ENCODE data around the gene GEMIN4. TPM values are rescaled to one million over a fixed set of nuclear protein-coding genes. Genes with fewer than 3 reads are reported as not detected.

GEMIN4 gene
- total RNA-seq, 1 experiment from 2014 or later, result 48.4 TPM

DNA sequence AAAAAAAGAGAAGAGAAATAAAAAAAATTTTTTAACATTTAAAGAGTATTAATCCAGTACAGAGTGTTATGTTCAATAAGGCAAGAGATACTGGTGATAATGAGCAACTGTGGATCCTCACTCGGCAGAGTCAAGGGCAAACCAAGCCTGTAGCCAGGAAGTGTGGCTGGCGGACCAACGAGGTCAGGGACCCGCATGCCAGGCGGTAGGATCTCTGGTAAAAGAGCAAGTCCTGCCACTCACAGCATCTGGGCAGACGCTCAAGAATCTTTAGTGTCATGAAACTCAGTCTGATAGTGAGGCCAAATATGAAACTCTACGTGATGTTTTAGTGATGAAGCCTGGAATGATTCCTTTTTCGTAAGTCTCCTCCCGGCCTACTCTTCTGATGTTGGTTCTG lies 8.3 kb upstream of the GEMIN4 start:
- CTCF ChIA-PET, result no interaction called here
- TF ChIP-seq GTF2I (CRISPR knock-in tag; conservative IDR thresholded peaks at IDR 0.05) (no peak), ZNF416 (CRISPR knock-in tag; IDR thresholded peaks at IDR 0.05) (no peak), ZNF232 (CRISPR knock-in tag; IDR thresholded peaks at IDR 0.05) (no peak), GABPB1 (CRISPR knock-in tag; IDR thresholded peaks at IDR 0.05) (no peak), RELA (CRISPR knock-in tag; IDR thresholded peaks at IDR 0.05; ENCODE audit: borderline replicate concordance) (no peak), FOXK1 (CRISPR knock-in tag; IDR thresholded peaks at IDR 0.05) (no peak), FOXJ3 (CRISPR knock-in tag; IDR thresholded peaks at IDR 0.05; ENCODE audit: borderline replicate concordance) (no peak)
- TF ChIP-seq, protein P1, sequence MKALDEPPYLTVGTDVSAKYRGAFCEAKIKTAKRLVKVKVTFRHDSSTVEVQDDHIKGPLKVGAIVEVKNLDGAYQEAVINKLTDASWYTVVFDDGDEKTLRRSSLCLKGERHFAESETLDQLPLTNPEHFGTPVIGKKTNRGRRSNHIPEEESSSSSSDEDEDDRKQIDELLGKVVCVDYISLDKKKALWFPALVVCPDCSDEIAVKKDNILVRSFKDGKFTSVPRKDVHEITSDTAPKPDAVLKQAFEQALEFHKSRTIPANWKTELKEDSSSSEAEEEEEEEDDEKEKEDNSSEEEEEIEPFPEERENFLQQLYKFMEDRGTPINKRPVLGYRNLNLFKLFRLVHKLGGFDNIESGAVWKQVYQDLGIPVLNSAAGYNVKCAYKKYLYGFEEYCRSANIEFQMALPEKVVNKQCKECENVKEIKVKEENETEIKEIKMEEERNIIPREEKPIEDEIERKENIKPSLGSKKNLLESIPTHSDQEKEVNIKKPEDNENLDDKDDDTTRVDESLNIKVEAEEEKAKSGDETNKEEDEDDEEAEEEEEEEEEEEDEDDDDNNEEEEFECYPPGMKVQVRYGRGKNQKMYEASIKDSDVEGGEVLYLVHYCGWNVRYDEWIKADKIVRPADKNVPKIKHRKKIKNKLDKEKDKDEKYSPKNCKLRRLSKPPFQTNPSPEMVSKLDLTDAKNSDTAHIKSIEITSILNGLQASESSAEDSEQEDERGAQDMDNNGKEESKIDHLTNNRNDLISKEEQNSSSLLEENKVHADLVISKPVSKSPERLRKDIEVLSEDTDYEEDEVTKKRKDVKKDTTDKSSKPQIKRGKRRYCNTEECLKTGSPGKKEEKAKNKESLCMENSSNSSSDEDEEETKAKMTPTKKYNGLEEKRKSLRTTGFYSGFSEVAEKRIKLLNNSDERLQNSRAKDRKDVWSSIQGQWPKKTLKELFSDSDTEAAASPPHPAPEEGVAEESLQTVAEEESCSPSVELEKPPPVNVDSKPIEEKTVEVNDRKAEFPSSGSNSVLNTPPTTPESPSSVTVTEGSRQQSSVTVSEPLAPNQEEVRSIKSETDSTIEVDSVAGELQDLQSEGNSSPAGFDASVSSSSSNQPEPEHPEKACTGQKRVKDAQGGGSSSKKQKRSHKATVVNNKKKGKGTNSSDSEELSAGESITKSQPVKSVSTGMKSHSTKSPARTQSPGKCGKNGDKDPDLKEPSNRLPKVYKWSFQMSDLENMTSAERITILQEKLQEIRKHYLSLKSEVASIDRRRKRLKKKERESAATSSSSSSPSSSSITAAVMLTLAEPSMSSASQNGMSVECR (CRISPR knock-in tag; IDR thresholded peaks at IDR 0.05; ENCODE audit: borderline replicate concordance), result no peak
- TF ChIP-seq, protein P2, sequence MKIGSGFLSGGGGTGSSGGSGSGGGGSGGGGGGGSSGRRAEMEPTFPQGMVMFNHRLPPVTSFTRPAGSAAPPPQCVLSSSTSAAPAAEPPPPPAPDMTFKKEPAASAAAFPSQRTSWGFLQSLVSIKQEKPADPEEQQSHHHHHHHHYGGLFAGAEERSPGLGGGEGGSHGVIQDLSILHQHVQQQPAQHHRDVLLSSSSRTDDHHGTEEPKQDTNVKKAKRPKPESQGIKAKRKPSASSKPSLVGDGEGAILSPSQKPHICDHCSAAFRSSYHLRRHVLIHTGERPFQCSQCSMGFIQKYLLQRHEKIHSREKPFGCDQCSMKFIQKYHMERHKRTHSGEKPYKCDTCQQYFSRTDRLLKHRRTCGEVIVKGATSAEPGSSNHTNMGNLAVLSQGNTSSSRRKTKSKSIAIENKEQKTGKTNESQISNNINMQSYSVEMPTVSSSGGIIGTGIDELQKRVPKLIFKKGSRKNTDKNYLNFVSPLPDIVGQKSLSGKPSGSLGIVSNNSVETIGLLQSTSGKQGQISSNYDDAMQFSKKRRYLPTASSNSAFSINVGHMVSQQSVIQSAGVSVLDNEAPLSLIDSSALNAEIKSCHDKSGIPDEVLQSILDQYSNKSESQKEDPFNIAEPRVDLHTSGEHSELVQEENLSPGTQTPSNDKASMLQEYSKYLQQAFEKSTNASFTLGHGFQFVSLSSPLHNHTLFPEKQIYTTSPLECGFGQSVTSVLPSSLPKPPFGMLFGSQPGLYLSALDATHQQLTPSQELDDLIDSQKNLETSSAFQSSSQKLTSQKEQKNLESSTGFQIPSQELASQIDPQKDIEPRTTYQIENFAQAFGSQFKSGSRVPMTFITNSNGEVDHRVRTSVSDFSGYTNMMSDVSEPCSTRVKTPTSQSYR (CRISPR knock-in tag; IDR thresholded peaks at IDR 0.05), result no peak
- TF ChIP-seq, protein P3, sequence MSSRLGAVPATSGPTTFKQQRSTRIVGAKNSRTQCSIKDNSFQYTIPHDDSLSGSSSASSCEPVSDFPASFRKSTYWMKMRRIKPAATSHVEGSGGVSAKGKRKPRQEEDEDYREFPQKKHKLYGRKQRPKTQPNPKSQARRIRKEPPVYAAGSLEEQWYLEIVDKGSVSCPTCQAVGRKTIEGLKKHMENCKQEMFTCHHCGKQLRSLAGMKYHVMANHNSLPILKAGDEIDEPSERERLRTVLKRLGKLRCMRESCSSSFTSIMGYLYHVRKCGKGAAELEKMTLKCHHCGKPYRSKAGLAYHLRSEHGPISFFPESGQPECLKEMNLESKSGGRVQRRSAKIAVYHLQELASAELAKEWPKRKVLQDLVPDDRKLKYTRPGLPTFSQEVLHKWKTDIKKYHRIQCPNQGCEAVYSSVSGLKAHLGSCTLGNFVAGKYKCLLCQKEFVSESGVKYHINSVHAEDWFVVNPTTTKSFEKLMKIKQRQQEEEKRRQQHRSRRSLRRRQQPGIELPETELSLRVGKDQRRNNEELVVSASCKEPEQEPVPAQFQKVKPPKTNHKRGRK (CRISPR knock-in tag; IDR thresholded peaks at IDR 0.05; ENCODE audit: borderline replicate concordance), result no peak
- TF ChIP-seq, protein P4, sequence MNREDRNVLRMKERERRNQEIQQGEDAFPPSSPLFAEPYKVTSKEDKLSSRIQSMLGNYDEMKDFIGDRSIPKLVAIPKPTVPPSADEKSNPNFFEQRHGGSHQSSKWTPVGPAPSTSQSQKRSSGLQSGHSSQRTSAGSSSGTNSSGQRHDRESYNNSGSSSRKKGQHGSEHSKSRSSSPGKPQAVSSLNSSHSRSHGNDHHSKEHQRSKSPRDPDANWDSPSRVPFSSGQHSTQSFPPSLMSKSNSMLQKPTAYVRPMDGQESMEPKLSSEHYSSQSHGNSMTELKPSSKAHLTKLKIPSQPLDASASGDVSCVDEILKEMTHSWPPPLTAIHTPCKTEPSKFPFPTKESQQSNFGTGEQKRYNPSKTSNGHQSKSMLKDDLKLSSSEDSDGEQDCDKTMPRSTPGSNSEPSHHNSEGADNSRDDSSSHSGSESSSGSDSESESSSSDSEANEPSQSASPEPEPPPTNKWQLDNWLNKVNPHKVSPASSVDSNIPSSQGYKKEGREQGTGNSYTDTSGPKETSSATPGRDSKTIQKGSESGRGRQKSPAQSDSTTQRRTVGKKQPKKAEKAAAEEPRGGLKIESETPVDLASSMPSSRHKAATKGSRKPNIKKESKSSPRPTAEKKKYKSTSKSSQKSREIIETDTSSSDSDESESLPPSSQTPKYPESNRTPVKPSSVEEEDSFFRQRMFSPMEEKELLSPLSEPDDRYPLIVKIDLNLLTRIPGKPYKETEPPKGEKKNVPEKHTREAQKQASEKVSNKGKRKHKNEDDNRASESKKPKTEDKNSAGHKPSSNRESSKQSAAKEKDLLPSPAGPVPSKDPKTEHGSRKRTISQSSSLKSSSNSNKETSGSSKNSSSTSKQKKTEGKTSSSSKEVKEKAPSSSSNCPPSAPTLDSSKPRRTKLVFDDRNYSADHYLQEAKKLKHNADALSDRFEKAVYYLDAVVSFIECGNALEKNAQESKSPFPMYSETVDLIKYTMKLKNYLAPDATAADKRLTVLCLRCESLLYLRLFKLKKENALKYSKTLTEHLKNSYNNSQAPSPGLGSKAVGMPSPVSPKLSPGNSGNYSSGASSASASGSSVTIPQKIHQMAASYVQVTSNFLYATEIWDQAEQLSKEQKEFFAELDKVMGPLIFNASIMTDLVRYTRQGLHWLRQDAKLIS (CRISPR knock-in tag; IDR thresholded peaks at IDR 0.05; ENCODE audit: borderline replicate concordance), result no peak
- TF ChIP-seq, protein P5, sequence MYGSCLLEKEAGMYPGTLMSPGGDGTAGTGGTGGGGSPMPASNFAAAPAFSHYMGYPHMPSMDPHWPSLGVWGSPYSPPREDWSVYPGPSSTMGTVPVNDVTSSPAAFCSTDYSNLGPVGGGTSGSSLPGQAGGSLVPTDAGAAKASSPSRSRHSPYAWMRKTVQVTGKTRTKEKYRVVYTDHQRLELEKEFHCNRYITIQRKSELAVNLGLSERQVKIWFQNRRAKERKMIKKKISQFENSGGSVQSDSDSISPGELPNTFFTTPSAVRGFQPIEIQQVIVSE (CRISPR knock-in tag; IDR thresholded peaks at IDR 0.05; ENCODE audit: borderline replicate concordance), result no peak
- Mint-ChIP-seq H3K4me3 (no peak overlapping the region), H3K4me1 (peaks cover 8% of the 10 kb centered on the region), H3K27ac (no peak overlapping the region), H3K36me3 (peaks cover 61% of the 10 kb centered on the region), H3K27me3 (ENCODE audit: low read depth) (no peaks in the 10 kb centered on the region), H3K9me3 (peaks cover 6% of the 10 kb centered on the region)
- DNase-seq (ENCODE audit: low spot score) (no peak), ATAC-seq (no peak)
- POLR2A ChIA-PET, result no interaction called here

Data from WTC11 (cell line).